Astrocyte (in vitro differentiated cells and primary cell): ENCODE results near the gene LPAR3. TPM values are rescaled to one million over a fixed set of nuclear protein-coding genes. Genes with fewer than 3 reads are reported as not detected.
A peak's percentile ranks its signal among the peaks of the same experiment; 100 is the strongest.

Experiments used
- DNase-seq: peaks from one replicate; pipeline ENCODE4 v3.0.0-alpha.2; 2010; ENCODE audit warnings: low read depth
- FAIRE-seq: peaks from 2 replicates; lab custom pipeline; 2011; peaks lifted over from hg19 to GRCh38; lab: Jason Lieb, UNC
- H2AFZ ChIP-seq: 2 replicates; pipeline ENCODE4 v1.6.0; 2012; ENCODE audit warnings: low read depth, low read length, inconsistent platforms
- H3K27ac ChIP-seq: 2 replicates; pipeline ENCODE4 v1.5.1; 2011; ENCODE audit warnings: low read depth, low read length, inconsistent platforms
- H3K27me3 ChIP-seq: 2 replicates; pipeline ENCODE4 v1.6.0; 2011; ENCODE audit warnings: low read length, inconsistent platforms; ENCODE audit not compliant: insufficient read depth
- H3K36me3 ChIP-seq: 2 replicates; pipeline ENCODE4 v1.5.1; 2011; ENCODE audit warnings: low read length, inconsistent platforms; ENCODE audit not compliant: insufficient read depth
- H3K4me1 ChIP-seq: 2 replicates; pipeline ENCODE4 v1.5.1; 2011; ENCODE audit warnings: low read length, inconsistent platforms; ENCODE audit not compliant: insufficient read depth
- H3K4me2 ChIP-seq: 2 replicates; pipeline ENCODE4 v1.6.0; 2012; ENCODE audit warnings: low read length, inconsistent platforms
- H3K4me3 ChIP-seq: 2 replicates; pipeline ENCODE4 v1.5.1; 2011; ENCODE audit warnings: low read depth, mild to moderate bottlenecking, low read length, inconsistent platforms; ENCODE audit not compliant: insufficient read depth
- H3K79me2 ChIP-seq: 2 replicates; pipeline ENCODE4 v1.6.0; 2012; ENCODE audit warnings: mild to moderate bottlenecking, low read length, inconsistent platforms; ENCODE audit not compliant: insufficient read depth
- H3K9ac ChIP-seq: 2 replicates; pipeline ENCODE4 v1.6.0; 2012; ENCODE audit warnings: mild to moderate bottlenecking, low read length, inconsistent platforms
- H3K9me3 ChIP-seq: 2 replicates; pipeline ENCODE4 v1.5.1; 2012; ENCODE audit warnings: low read depth, mild to moderate bottlenecking, low read length, inconsistent platforms; ENCODE audit not compliant: insufficient read depth
- H4K20me1 ChIP-seq: 2 replicates; pipeline ENCODE4 v1.6.0; 2012; ENCODE audit warnings: low read length, inconsistent platforms; ENCODE audit not compliant: insufficient read depth
- H3K27ac Mint-ChIP-seq: one replicate; pipeline ENCODE4 v1.8.0; 2021; ENCODE audit warnings: mild to moderate bottlenecking, mixed read lengths; ENCODE audit not compliant: unreplicated experiment
- H3K27me3 Mint-ChIP-seq: one replicate; pipeline ENCODE4 v1.8.0; 2021; ENCODE audit warnings: low read depth, mixed read lengths; ENCODE audit not compliant: unreplicated experiment
- H3K36me3 Mint-ChIP-seq: one replicate; pipeline ENCODE4 v1.8.0; 2021; ENCODE audit warnings: low read depth, mixed read lengths; ENCODE audit not compliant: unreplicated experiment
- H3K4me1 Mint-ChIP-seq: one replicate; pipeline ENCODE4 v1.8.0; 2021; ENCODE audit warnings: low read depth, mixed read lengths; ENCODE audit not compliant: unreplicated experiment
- H3K4me3 Mint-ChIP-seq: one replicate; pipeline ENCODE4 v1.8.0; 2021; ENCODE audit warnings: mild to moderate bottlenecking, moderate library complexity, mixed read lengths; ENCODE audit not compliant: unreplicated experiment
- H3K9me3 Mint-ChIP-seq: one replicate; pipeline ENCODE4 v1.8.0; 2021; ENCODE audit warnings: mild to moderate bottlenecking, mixed read lengths; ENCODE audit not compliant: unreplicated experiment
- EZH2 ChIP-seq: IDR thresholded peaks from 2 replicates; pipeline ENCODE4 v1.6.1; 2012; ENCODE audit warnings: mild to moderate bottlenecking, low read length, inconsistent platforms; ENCODE audit not compliant: insufficient read depth
- total RNA-seq: library from RNA; stranded (reverse); gene quantifications from 2 replicates; pipeline ENCODE4 v1.2.1, GENCODE V29; 2021
- TF ChIP-seq, protein P1 (sequence below): IDR thresholded peaks from 2 replicates; pipeline ENCODE4 v1.5.1; 2011; ENCODE audit warnings: low read depth, mild to moderate bottlenecking, inconsistent platforms, low read length, moderate library complexity; ENCODE audit not compliant: insufficient read depth

The LPAR3 gene
- total RNA-seq, 1 donor from 2014 or later = 0.70 TPM

DNA sequence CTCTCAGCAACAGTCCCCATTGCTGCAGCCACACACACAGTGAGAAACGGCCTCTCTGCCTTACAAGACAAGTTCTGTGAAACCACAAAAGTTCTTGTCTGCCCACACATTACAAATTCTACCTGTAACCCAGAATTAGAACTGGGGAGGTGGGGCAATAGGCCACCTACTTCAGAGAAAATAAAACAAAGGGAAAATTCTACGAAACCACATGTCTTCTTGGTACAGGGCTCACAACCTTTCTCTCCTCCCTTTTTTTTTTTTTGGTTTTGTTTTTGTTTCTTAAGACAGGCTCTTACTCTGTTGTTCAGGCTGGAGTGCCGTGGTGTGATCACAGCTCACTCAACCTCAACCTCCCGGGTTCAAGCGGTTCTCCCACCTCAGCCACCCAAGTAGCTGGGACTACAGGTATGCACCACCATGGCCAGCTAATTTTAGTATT is 30.2 kb downstream of the LPAR3 start:
- H3K4me1 ChIP-seq = no peaks in the 10 kb centered on the region
- H3K79me2 ChIP-seq = no peaks in the 10 kb centered on the region
- H3K4me2 ChIP-seq = no peak overlapping the region
- H2AFZ ChIP-seq = no peak overlapping the region
- no peak overlapping the region for H3K27ac ChIP-seq
- Mint-ChIP-seq H3K27me3 (peaks cover 4% of the 10 kb centered on the region), H3K27ac (no peak overlapping the region), H3K9me3 (no peaks in the 10 kb centered on the region), H3K36me3 (no peaks in the 10 kb centered on the region), H3K4me3 (no peak overlapping the region), H3K4me1 (peaks cover 4% of the 10 kb centered on the region)
- no peaks in the 10 kb centered on the region for H3K36me3 ChIP-seq
- H3K27me3 ChIP-seq = no peaks in the 10 kb centered on the region
- FAIRE-seq (no peak), DNase-seq (peak; percentile 2)
- H4K20me1 ChIP-seq = no peaks in the 10 kb centered on the region
- H3K9me3 ChIP-seq = no peaks in the 10 kb centered on the region
- H3K4me3 ChIP-seq = no peak overlapping the region
- no peak for TF ChIP-seq EZH2
- TF ChIP-seq, protein P1, sequence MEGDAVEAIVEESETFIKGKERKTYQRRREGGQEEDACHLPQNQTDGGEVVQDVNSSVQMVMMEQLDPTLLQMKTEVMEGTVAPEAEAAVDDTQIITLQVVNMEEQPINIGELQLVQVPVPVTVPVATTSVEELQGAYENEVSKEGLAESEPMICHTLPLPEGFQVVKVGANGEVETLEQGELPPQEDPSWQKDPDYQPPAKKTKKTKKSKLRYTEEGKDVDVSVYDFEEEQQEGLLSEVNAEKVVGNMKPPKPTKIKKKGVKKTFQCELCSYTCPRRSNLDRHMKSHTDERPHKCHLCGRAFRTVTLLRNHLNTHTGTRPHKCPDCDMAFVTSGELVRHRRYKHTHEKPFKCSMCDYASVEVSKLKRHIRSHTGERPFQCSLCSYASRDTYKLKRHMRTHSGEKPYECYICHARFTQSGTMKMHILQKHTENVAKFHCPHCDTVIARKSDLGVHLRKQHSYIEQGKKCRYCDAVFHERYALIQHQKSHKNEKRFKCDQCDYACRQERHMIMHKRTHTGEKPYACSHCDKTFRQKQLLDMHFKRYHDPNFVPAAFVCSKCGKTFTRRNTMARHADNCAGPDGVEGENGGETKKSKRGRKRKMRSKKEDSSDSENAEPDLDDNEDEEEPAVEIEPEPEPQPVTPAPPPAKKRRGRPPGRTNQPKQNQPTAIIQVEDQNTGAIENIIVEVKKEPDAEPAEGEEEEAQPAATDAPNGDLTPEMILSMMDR = no peak
- H3K9ac ChIP-seq = no peak overlapping the region

- Histone ChIP-seq H3K79me2 (no peaks in the 10 kb centered on the region), H3K4me3 (no peak overlapping the region), H3K9me3 (no peaks in the 10 kb centered on the region), H4K20me1 (no peaks in the 10 kb centered on the region), H3K4me2 (no peak overlapping the region), H3K36me3 (no peaks in the 10 kb centered on the region), H2AFZ (no peak overlapping the region), H3K9ac (no peak overlapping the region), H3K27ac (no peak overlapping the region), H3K4me1 (no peaks in the 10 kb centered on the region), H3K27me3 (no peaks in the 10 kb centered on the region)
- Mint-ChIP-seq H3K36me3 (no peaks in the 10 kb centered on the region), H3K4me1 (peaks cover 4% of the 10 kb centered on the region), H3K27ac (no peak overlapping the region), H3K9me3 (no peaks in the 10 kb centered on the region), H3K27me3 (peaks cover 4% of the 10 kb centered on the region), H3K4me3 (no peak overlapping the region)
- FAIRE-seq = no peak
- no peak for DNase-seq
- no peak for TF ChIP-seq EZH2
- TF ChIP-seq, protein P1 = no peak
Measured at GRCh38 chr1:84861988-84862644, 30.9 kb downstream of the LPAR3 start.

DNA sequence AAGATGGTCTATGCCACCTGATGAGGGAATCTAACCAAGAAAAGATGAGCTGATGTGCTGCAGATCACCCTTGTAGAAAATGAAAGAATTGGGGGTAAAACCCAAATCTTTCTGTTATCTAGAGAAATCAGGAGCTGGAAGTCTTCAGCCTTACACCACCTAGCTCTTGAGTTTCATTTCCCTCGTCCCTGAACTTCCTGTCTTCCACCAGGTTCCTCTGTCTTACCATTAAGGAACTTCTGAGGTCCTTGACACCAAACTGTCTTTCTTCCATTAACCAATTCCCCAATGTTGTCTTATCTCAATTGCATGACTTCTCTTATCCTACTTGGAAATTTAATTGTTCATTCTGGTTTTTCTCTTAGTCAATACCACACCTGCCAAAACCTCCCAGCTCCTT is 31.5 kb downstream of the LPAR3 start:
- Mint-ChIP-seq H3K4me3 (no peak overlapping the region), H3K27me3 (peaks cover 4% of the 10 kb centered on the region), H3K9me3 (no peaks in the 10 kb centered on the region), H3K27ac (no peak overlapping the region), H3K4me1 (peaks cover 4% of the 10 kb centered on the region), H3K36me3 (no peaks in the 10 kb centered on the region)
- Histone ChIP-seq H3K36me3 (no peaks in the 10 kb centered on the region), H3K9ac (no peak overlapping the region), H3K79me2 (no peaks in the 10 kb centered on the region), H3K4me2 (no peak overlapping the region), H2AFZ (no peak overlapping the region), H4K20me1 (no peaks in the 10 kb centered on the region), H3K4me3 (no peak overlapping the region), H3K27me3 (no peaks in the 10 kb centered on the region), H3K4me1 (no peaks in the 10 kb centered on the region), H3K27ac (no peak overlapping the region), H3K9me3 (no peaks in the 10 kb centered on the region)
- DNase-seq (no peak), FAIRE-seq (no peak)
- TF ChIP-seq, protein P1 = no peak
